GM10266 (cell line): ENCODE data around the gene C2orf68.

ENCODE experiments used
- DNase-seq: peaks from one replicate; pipeline ENCODE4 v3.0.0; 2012; ENCODE audit errors: extremely low spot score
- CTCF ChIP-seq: IDR thresholded peaks from 2 replicates; pipeline ENCODE4 v1.5.1; 2012; ENCODE audit warnings: mild to moderate bottlenecking, low read depth; ENCODE audit not compliant: control insufficient read depth, insufficient read depth; ENCODE audit errors: missing control alignments

C2orf68 gene

GRCh38 chr2:85577386-85578242, 34.3 kb downstream of the C2orf68 start, which contains the start of gene VAMP8:
TSS of gene VAMP8 (plus strand) at chr2:85577586. CDS start at chr2:85577647, 61 bp downstream.
- no peak for TF ChIP-seq CTCF
- peak; percentile 73 for DNase-seq

GRCh38 chr2:85577063-85577385, 34.8 kb downstream of the C2orf68 start:
- no peak for TF ChIP-seq CTCF
- DNase-seq = no peak

- TF ChIP-seq CTCF = no peak
Observed at GRCh38 chr2:85575739-85576138, 36.1 kb downstream of the C2orf68 start.

GRCh38 chr2:85566265-85566664, 45.6 kb downstream of the C2orf68 start:
- TF ChIP-seq CTCF = no peak
- DNase-seq = no peak

More at GRCh38 chr2:85575739-85576138, 36.1 kb downstream of the C2orf68 start:
- DNase-seq = no peak

- no peak for TF ChIP-seq CTCF
- no peak for DNase-seq
Observed at GRCh38 chr2:85564144-85564563, 47.7 kb downstream of the C2orf68 start.

- peak; percentile 7 for TF ChIP-seq CTCF
- peak; percentile 89 for DNase-seq
Observed at GRCh38 chr2:85561280-85562212, 50.3 kb downstream of the C2orf68 start, which contains the start of gene GGCX. TSS of gene GGCX (minus strand) at chr2:85561493. CDS start at chr2:85561428, 65 bp downstream.
